H1 (cell line): ENCODE measurements around the gene RIT2. TPM values are rescaled to one million over a fixed set of nuclear protein-coding genes. Genes with fewer than 3 reads are reported as not detected.

ENCODE experiments used
- CREB1 ChIP-seq: IDR thresholded peaks from 2 replicates; pipeline ENCODE4 v1.6.1; 2012; ENCODE audit warnings: inconsistent platforms
- EGR1 ChIP-seq: IDR thresholded peaks from 2 replicates; pipeline ENCODE4 v1.6.1; 2011; ENCODE audit warnings: low read depth, low read length, borderline replicate concordance
- POU5F1 ChIP-seq: IDR thresholded peaks from 2 replicates; pipeline ENCODE4 v1.6.1; 2011; ENCODE audit warnings: low read depth, mild to moderate bottlenecking, low read length, moderate library complexity
- RAD21 ChIP-seq, 2 experiments: IDR thresholded peaks in 1 of 2; conservative IDR thresholded peaks in 1 of 2; 2 replicates each; pipeline ENCODE4 v1.6.1; 2011; ENCODE audit warnings: low read depth in 2 of 2, low read length in 2 of 2, improper control_type of control experiment in 1 of 2, inconsistent platforms in 1 of 2, mild to moderate bottlenecking in 1 of 2, moderate library complexity in 1 of 2
- TEAD4 ChIP-seq: IDR thresholded peaks from 2 replicates; pipeline ENCODE4 v1.6.1; 2012; ENCODE audit warnings: low read depth, low read length, inconsistent platforms, mixed read lengths
- polyA plus RNA-seq, 7 experiments: library from polyadenylated mRNA; depleted of rRNA in 3 of 7; stranded (reverse) in 5 of 7; unstranded in 2 of 7; fragments of >200 nt in 5 of 7; fragments of 200-250 nt in 2 of 7; gene quantifications; 1 replicate in 5 of 7; 2 replicates in 1 of 7; 4 replicates in 1 of 7; pipeline versions ENCODE4 v1.2.1 to v1.2.3, GENCODE V29; 2011 to 2013; ENCODE audit warnings: missing spikeins in 2 of 7, mixed read lengths in 2 of 7
- total RNA-seq: library from RNA; stranded (reverse); fragmentation: NEBNext Ultra II Directional; extraction: Animal tissue kit (Norgen Biotek cat#: 25700); gene quantifications from 2 replicates; pipeline ENCODE4 v1.2.1, GENCODE V29; 2021
- TF ChIP-seq, protein P1 (sequence below): fragments of 300-600 bp; sonication (generic); IDR thresholded peaks from 2 replicates; pipeline ENCODE4 v1.7.1; 2012; ENCODE audit warnings: low read length, moderate library complexity, mild to moderate bottlenecking, inconsistent platforms; ENCODE audit not compliant: insufficient replicate concordance

The RIT2 gene
- total and polyA plus RNA-seq, 2 of the 8 experiments (the other 6 are each of a cell fraction or from before 2014, with no cell fraction given) = 0.67 to 3.2 TPM

DNA sequence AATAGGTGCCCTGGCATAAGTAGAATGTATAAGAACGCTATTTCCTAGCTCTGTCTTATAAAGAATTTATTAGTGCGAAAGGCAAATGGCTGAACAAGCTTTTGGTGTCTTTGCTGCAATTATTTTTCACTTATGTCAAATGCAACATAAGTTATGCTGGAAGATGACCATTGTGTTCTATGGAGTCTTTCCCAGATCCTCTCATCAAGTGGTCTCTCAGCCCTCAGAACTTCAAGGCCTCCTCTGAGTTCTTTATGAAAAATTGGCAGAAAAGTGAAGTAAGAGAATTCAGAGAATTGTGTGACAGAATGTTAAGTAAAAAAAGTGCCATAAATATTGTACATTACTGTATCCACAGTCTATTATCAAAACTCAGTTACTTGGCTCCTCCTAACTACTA is 75.2 kb downstream of the RIT2 start (continued):
- TF ChIP-seq, protein P1, sequence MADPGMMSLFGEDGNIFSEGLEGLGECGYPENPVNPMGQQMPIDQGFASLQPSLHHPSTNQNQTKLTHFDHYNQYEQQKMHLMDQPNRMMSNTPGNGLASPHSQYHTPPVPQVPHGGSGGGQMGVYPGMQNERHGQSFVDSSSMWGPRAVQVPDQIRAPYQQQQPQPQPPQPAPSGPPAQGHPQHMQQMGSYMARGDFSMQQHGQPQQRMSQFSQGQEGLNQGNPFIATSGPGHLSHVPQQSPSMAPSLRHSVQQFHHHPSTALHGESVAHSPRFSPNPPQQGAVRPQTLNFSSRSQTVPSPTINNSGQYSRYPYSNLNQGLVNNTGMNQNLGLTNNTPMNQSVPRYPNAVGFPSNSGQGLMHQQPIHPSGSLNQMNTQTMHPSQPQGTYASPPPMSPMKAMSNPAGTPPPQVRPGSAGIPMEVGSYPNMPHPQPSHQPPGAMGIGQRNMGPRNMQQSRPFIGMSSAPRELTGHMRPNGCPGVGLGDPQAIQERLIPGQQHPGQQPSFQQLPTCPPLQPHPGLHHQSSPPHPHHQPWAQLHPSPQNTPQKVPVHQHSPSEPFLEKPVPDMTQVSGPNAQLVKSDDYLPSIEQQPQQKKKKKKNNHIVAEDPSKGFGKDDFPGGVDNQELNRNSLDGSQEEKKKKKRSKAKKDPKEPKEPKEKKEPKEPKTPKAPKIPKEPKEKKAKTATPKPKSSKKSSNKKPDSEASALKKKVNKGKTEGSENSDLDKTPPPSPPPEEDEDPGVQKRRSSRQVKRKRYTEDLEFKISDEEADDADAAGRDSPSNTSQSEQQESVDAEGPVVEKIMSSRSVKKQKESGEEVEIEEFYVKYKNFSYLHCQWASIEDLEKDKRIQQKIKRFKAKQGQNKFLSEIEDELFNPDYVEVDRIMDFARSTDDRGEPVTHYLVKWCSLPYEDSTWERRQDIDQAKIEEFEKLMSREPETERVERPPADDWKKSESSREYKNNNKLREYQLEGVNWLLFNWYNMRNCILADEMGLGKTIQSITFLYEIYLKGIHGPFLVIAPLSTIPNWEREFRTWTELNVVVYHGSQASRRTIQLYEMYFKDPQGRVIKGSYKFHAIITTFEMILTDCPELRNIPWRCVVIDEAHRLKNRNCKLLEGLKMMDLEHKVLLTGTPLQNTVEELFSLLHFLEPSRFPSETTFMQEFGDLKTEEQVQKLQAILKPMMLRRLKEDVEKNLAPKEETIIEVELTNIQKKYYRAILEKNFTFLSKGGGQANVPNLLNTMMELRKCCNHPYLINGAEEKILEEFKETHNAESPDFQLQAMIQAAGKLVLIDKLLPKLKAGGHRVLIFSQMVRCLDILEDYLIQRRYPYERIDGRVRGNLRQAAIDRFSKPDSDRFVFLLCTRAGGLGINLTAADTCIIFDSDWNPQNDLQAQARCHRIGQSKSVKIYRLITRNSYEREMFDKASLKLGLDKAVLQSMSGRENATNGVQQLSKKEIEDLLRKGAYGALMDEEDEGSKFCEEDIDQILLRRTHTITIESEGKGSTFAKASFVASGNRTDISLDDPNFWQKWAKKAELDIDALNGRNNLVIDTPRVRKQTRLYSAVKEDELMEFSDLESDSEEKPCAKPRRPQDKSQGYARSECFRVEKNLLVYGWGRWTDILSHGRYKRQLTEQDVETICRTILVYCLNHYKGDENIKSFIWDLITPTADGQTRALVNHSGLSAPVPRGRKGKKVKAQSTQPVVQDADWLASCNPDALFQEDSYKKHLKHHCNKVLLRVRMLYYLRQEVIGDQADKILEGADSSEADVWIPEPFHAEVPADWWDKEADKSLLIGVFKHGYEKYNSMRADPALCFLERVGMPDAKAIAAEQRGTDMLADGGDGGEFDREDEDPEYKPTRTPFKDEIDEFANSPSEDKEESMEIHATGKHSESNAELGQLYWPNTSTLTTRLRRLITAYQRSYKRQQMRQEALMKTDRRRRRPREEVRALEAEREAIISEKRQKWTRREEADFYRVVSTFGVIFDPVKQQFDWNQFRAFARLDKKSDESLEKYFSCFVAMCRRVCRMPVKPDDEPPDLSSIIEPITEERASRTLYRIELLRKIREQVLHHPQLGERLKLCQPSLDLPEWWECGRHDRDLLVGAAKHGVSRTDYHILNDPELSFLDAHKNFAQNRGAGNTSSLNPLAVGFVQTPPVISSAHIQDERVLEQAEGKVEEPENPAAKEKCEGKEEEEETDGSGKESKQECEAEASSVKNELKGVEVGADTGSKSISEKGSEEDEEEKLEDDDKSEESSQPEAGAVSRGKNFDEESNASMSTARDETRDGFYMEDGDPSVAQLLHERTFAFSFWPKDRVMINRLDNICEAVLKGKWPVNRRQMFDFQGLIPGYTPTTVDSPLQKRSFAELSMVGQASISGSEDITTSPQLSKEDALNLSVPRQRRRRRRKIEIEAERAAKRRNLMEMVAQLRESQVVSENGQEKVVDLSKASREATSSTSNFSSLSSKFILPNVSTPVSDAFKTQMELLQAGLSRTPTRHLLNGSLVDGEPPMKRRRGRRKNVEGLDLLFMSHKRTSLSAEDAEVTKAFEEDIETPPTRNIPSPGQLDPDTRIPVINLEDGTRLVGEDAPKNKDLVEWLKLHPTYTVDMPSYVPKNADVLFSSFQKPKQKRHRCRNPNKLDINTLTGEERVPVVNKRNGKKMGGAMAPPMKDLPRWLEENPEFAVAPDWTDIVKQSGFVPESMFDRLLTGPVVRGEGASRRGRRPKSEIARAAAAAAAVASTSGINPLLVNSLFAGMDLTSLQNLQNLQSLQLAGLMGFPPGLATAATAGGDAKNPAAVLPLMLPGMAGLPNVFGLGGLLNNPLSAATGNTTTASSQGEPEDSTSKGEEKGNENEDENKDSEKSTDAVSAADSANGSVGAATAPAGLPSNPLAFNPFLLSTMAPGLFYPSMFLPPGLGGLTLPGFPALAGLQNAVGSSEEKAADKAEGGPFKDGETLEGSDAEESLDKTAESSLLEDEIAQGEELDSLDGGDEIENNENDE = no peak
- no peak for TF ChIP-seq TEAD4
- TF ChIP-seq EGR1 = no peak
- TF ChIP-seq POU5F1 = no peak
- no peak for TF ChIP-seq RAD21 (IDR thresholded peaks at IDR 0.05 in 1 of 2, conservative IDR thresholded peaks at IDR 0.05 in 1 of 2; ENCODE audit: low read depth in 2 of 2, low read length in 2 of 2)
- no peak for TF ChIP-seq CREB1
